Measurements from ENCODE around the gene PLCXD1.

- no peak for TF ChIP-seq CTCF (IDR thresholded peaks at IDR 0.05)
- TF ChIP-seq POLR2AphosphoS5 (IDR thresholded peaks at IDR 0.05), result no peak
- TF ChIP-seq POLR2A (IDR thresholded peaks at IDR 0.05), result no peak
- no peak for TF ChIP-seq EP300 (IDR thresholded peaks at IDR 0.05)
Observed at GRCh38 chrX:335758-336155, 54.6 kb downstream of the PLCXD1 start.
